A549 (cell line): ENCODE data around the gene PRDM2.

ENCODE experiments used
- CTCF ChIP-seq: fragments of >200 bp; sonication (Bioruptor Twin); formaldehyde crosslinking; IDR thresholded peaks from 3 replicates; pipeline ENCODE4 v1.5.1; 2016
- EP300 ChIP-seq, 2 experiments: fragments of >200 bp; sonication (Bioruptor Twin); formaldehyde crosslinking; IDR thresholded peaks; 2 replicates in 1 of 2; 3 replicates in 1 of 2; pipeline ENCODE4 v1.6.1; 2016 to 2017
- RAD21 ChIP-seq, 2 experiments: fragments of >200 bp in 1 of 2; sonication (Bioruptor Twin) in 1 of 2; formaldehyde crosslinking in 1 of 2; IDR thresholded peaks in 1 of 2; conservative IDR thresholded peaks in 1 of 2; 2 replicates in 1 of 2; 3 replicates in 1 of 2; pipeline ENCODE4 v1.6.1; 2012 to 2018; ENCODE audit warnings: inconsistent platforms in 1 of 2
- RFX5 ChIP-seq: fragments of 450-650 bp; IDR thresholded peaks from 2 replicates; pipeline ENCODE4 v1.7.1; 2014; ENCODE audit warnings: antibody characterized with exemption, mild to moderate bottlenecking, moderate library complexity

- TF ChIP-seq CTCF, result no peak
- TF ChIP-seq EP300 (IDR thresholded peaks at IDR 0.05), result no peak
- no peak for TF ChIP-seq RFX5
- TF ChIP-seq RAD21 (conservative IDR thresholded peaks at IDR 0.05 in 1 of 2, IDR thresholded peaks at IDR 0.05 in 1 of 2), result no peak
These were observed 52.0 kb downstream of the PRDM2 start for GRCh38 chr1:13751985-13752384.
